SH-SY5Y (cell line): ENCODE data around the gene DPEP2.

ENCODE experiments used
- GATA2 ChIP-seq: IDR thresholded peaks from 2 replicates; pipeline ENCODE4 v1.6.1; 2011; ENCODE audit warnings: mild to moderate bottlenecking, low read depth, low read length
- GATA3 ChIP-seq: IDR thresholded peaks from 2 replicates; pipeline ENCODE4 v1.6.1; 2011; ENCODE audit warnings: low read depth, mild to moderate bottlenecking, low read length, moderate library complexity

GRCh38 chr16:68005211-68005610 is 5.9 kb upstream of the DPEP2 start:
- TF ChIP-seq GATA2 (no peak), GATA3 (no peak)
